Adipocyte (in vitro differentiated cells): Measurements from ENCODE around the gene CCDC197.

ENCODE experiments used
- DNase-seq: peaks from one replicate; pipeline ENCODE4 v3.0.0-alpha.2; 2015; ENCODE audit warnings: low read depth
- H3K27me3 ChIP-seq: replicated peaks from 2 replicates; pipeline ENCODE4 v1.7.0; 2013; ENCODE audit warnings: mild to moderate bottlenecking, low read length, moderate library complexity; ENCODE audit not compliant: control insufficient read depth, insufficient read depth
- H3K36me3 ChIP-seq: 2 replicates; pipeline ENCODE4 v1.7.0; 2013; ENCODE audit warnings: low read length, mild to moderate bottlenecking, moderate library complexity; ENCODE audit not compliant: control insufficient read depth, insufficient read depth, severe bottlenecking
- H3K4me1 ChIP-seq: 2 replicates; pipeline ENCODE4 v1.7.0; 2013; ENCODE audit warnings: mild to moderate bottlenecking, low read length, moderate library complexity; ENCODE audit not compliant: control insufficient read depth, insufficient read depth
- H3K4me3 ChIP-seq: 2 replicates; pipeline ENCODE4 v1.7.0; 2013; ENCODE audit warnings: mild to moderate bottlenecking, low read length, moderate library complexity
- H3K9ac ChIP-seq: 2 replicates; pipeline ENCODE4 v1.7.0; 2013; ENCODE audit warnings: mild to moderate bottlenecking, low read length, moderate library complexity
- H3K9me3 ChIP-seq: 2 replicates; pipeline ENCODE4 v1.7.0; 2013; ENCODE audit warnings: mild to moderate bottlenecking, low read length, moderate library complexity; ENCODE audit not compliant: control insufficient read depth

Gene CCDC197

DNA sequence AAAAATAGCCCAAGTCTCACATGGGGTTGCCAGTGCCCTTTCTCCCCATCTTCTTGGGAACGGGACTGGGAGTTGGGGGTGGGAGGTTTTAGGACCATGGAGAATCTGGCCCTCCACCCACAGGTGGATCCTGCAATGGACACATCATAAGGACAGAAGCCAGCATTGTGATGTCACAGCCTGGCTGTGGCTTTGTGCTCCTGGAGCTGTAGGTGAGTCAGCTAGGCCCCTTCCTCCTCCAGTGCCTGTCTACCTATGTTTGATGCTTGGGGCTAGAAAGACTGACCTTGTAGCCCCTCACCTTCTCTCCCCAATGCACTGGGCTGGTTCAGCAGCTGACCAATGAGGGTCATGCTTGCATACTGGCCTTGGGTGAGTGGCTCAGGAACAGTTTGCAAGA, at the start of gene CCDC197:
Gene CCDC197 (plus strand): TSS at position 220 of the 400 bp plus-strand sequence. CDS start 831 bp downstream, outside the sequence.
- Histone ChIP-seq H3K4me1 (peaks cover 4% of the 10 kb centered on the region), H3K9me3 (no peaks in the 10 kb centered on the region), H3K27me3 (peaks cover 37% of the 10 kb centered on the region), H3K4me3 (no peak within 1 kb of the TSS), H3K9ac (no peak within 1 kb of the TSS), H3K36me3 (no peaks in the 10 kb centered on the region)
- DNase-seq: no peak

DNA sequence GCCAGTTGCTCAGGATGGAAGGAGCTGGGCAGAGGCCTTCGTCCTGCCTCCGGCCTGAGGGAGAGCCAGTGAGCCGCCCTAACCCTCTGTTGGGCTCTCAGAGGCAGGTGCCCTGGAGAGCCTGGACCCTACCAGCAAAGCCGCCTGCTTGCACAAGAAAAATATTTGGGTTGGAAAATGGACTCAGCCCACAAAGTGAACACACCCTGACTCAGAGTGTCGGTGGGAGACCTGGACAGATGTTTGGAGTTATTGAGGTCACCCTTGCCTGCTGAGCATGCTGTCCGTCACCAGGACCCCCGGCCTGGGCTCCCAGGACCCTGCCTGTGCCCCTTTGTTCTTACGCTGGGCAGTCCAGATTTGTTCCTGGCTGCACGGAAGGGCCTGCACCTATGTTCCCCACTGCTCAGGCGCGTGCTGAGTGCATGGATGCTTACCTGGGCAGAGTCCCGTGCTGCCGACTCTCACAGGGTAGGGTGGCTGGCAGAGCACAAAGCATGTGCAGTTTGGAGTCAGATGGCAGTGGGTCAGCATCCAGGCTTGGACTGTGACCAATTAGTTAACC, 47.5 kb upstream of the CCDC197 start:
- Histone ChIP-seq H3K4me3 (no peak overlapping the region), H3K4me1 (peaks cover 17% of the 10 kb centered on the region), H3K9me3 (no peaks in the 10 kb centered on the region), H3K27me3 (peaks cover 6% of the 10 kb centered on the region), H3K36me3 (no peaks in the 10 kb centered on the region), H3K9ac (no peak overlapping the region)
- no peak for DNase-seq

DNA sequence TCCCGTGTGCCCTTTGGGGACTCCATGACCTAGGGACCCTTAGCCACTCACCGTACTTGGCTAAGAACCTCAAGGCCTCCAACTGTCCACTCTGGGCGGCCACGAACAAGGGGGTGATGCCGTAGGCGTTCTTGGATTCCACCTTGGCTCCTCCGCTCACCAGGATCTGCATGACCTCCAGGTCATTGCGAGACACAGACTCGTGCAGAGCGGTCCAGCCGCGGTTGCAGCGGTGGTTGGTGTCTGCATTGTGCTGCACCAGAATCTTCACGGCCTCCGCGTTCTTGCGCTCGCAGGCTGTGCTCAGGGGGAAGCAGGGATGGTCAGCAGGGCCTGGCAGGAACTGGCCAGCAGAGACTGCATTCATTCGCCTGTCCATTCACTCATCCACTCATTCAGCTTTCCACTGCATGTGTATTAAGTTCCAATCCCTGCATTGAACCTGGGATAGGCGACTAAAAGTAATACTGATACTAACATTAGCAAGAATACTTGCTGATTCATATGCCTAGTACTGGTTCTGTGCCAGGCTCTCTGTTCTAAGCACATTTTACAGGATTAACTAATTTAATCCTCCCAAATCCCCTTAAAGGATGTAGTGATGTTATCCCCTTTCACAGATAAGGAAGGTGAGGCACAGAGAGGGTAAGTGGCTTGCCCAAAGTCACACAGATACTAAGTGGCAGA, 46.0 kb upstream of the CCDC197 start:
- Histone ChIP-seq H3K4me3 (no peak overlapping the region), H3K36me3 (no peaks in the 10 kb centered on the region), H3K27me3 (peaks cover 6% of the 10 kb centered on the region), H3K4me1 (peaks cover 9% of the 10 kb centered on the region), H3K9me3 (no peaks in the 10 kb centered on the region), H3K9ac (no peak overlapping the region)
- DNase-seq: no peak

GRCh38 chr14:93951635-93952540, 45.2 kb upstream of the CCDC197 start:
- H3K36me3 ChIP-seq: no peaks in the 10 kb centered on the region
- H3K9me3 ChIP-seq: no peaks in the 10 kb centered on the region
- H3K4me3 ChIP-seq: no peak overlapping the region

GRCh38 chr14:93952829-93953228, 44.3 kb upstream of the CCDC197 start:
- no peak overlapping the region for H3K4me3 ChIP-seq
- H3K27me3 ChIP-seq: peaks cover 9% of the 10 kb centered on the region
- peaks cover 5% of the 10 kb centered on the region for H3K4me1 ChIP-seq
- no peak for DNase-seq
- H3K9ac ChIP-seq: no peak overlapping the region
- no peaks in the 10 kb centered on the region for H3K36me3 ChIP-seq
- H3K9me3 ChIP-seq: no peaks in the 10 kb centered on the region

More at GRCh38 chr14:93951635-93952540, 45.2 kb upstream of the CCDC197 start:
- H3K4me1 ChIP-seq: peaks cover 5% of the 10 kb centered on the region
- peaks cover 9% of the 10 kb centered on the region for H3K27me3 ChIP-seq
- H3K9ac ChIP-seq: no peak overlapping the region
- no peak for DNase-seq

- Histone ChIP-seq H3K9ac (no peak overlapping the region), H3K4me1 (peaks cover 5% of the 10 kb centered on the region), H3K9me3 (no peaks in the 10 kb centered on the region), H3K27me3 (peaks cover 9% of the 10 kb centered on the region), H3K4me3 (no peak overlapping the region), H3K36me3 (no peaks in the 10 kb centered on the region)
- no peak for DNase-seq
Measured at GRCh38 chr14:93953263-93953662, 43.8 kb upstream of the CCDC197 start.

DNA sequence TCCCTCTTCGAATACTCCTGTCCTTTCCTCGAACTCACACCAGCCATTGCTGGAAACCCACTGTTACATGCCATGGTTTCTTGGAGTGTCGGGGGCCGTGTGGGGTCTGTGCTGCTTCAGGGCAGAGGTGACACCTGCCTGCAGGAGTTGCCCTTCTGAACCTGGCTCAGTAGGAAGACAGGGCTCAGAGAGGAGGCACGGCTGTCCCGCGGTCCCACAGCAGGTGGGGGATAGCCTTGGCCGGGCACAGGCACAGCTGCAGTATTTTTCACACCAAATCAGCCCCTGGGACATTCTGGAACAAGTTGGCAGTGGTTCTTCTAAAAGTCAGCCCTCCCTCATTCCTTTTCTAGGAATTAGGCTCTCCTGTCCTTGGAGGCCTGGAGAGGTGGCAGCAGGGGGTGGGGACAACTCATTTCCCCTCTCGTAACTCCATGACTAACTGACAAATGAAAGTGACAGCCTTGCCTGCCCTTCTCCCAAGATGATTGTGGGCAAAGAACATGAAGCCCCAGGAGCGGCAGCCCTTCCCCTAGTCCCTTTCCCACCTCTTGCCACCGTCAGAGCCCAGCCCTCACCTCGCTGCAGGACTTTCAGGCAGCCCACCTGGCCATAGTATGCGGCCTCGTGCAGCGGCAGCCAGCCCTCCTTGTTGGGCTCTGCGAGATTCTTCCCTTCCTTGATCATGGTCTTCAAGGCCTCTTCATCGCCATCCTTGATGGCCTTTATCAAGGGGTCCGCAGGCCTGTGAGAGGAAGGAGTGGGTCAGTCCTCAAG, 43.2 kb upstream of the CCDC197 start:
- H3K36me3 ChIP-seq: no peaks in the 10 kb centered on the region
- H3K9ac ChIP-seq: no peak overlapping the region
- H3K27me3 ChIP-seq: peaks cover 9% of the 10 kb centered on the region
- H3K4me3 ChIP-seq: no peak overlapping the region
- H3K9me3 ChIP-seq: no peaks in the 10 kb centered on the region
- H3K4me1 ChIP-seq: peaks cover 5% of the 10 kb centered on the region
- DNase-seq: no peak

DNA sequence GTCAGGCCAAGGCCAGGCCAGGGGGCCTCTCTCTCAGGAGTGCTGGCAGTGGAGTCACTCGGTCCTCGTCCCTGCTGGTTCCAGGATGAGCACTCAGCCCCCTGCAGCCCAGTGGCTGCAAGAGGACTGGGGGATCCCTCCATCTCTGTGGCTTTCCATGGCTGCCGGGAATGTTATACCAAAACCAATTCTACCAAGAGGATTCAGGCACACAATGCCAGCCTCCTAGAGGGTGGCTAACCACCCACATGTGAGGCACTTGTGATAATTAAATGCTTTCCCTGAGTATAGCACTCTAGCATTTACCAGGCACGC, 42.6 kb upstream of the CCDC197 start:
- H3K9ac ChIP-seq: no peak overlapping the region
- H3K4me3 ChIP-seq: no peak overlapping the region
- no peaks in the 10 kb centered on the region for H3K9me3 ChIP-seq
- no peak for DNase-seq
- no peaks in the 10 kb centered on the region for H3K36me3 ChIP-seq
- peaks cover 9% of the 10 kb centered on the region for H3K27me3 ChIP-seq
- H3K4me1 ChIP-seq: peaks cover 11% of the 10 kb centered on the region

GRCh38 chr14:93954900-93955849, 41.9 kb upstream of the CCDC197 start:
- peaks cover 9% of the 10 kb centered on the region for H3K27me3 ChIP-seq
- peaks cover 13% of the 10 kb centered on the region for H3K4me1 ChIP-seq
- no peaks in the 10 kb centered on the region for H3K36me3 ChIP-seq
- H3K4me3 ChIP-seq: no peak overlapping the region
- no peak overlapping the region for H3K9ac ChIP-seq
- no peaks in the 10 kb centered on the region for H3K9me3 ChIP-seq
- DNase-seq: no peak

DNA sequence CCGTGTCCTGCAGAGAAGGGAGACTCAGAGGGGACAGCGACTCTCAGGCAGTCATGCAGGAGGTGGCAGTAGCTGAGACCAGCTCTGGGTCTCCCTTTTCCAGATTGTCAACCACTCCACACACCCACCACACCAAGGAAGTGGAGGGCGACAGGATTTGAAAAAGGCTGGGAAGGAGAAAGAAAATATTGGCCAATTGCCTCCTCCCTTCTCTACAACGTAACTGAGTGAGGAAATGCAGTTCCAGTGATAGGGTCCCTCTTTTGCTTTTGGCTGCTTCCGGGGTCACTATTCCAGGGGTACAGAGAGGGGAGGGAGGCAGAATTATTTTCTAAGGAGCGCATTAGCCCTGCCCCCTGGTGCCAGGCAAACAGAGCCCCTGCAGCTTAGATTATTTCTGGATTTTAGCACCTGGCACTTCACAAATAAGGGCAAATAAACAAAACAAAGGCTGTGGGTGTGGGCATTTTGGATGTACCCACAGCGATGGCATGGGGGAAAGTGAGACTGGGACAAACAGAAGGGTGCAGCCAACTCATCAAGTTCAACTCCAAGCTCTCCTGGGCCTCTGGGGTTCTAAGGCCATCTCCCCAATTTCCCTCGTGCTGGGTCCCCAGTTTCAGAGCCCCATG, 41.1 kb upstream of the CCDC197 start:
- Histone ChIP-seq H3K36me3 (no peaks in the 10 kb centered on the region), H3K27me3 (peaks cover 9% of the 10 kb centered on the region), H3K9me3 (no peaks in the 10 kb centered on the region), H3K4me1 (peaks cover 13% of the 10 kb centered on the region), H3K4me3 (no peak overlapping the region), H3K9ac (no peak overlapping the region)
- no peak for DNase-seq
